Common myeloid progenitor, CD34-positive (primary cell): ENCODE measurements around the gene FNDC1. TPM values are rescaled to one million over a fixed set of nuclear protein-coding genes. Genes with fewer than 3 reads are reported as not detected.
"Not testable (repeated sequence)": the region's sequence is repeated elsewhere in the genome, so short reads cannot be mapped to it uniquely, and the experiment has no call there.

Experiments used
- CTCF ChIA-PET: fragments of 350-600 bp; sonication (Branson Sonifier 250); formaldehyde crosslinking; loops from one replicate; lab custom pipeline; 2021; ENCODE audit warnings: antibody characterized with exemption; lab: Charles Lee
- POLR2A ChIA-PET: fragments of 350-600 bp; sonication (Branson Sonifier 250); formaldehyde crosslinking; loops from one replicate; lab custom pipeline; 2021; ENCODE audit warnings: antibody characterized with exemption; lab: Charles Lee
- DNase-seq, 3 donors: peaks; one replicate each; pipeline versions ENCODE4 v3.0.0 to v3.0.0-alpha.2; 2013
- H3K27ac ChIP-seq, 2 experiments: 1 replicate in 1 of 2; 2 replicates in 1 of 2; pipeline ENCODE4 v1.7.0; 2013; ENCODE audit warnings: inconsistent platforms in 2 of 2, low read length in 2 of 2, mild to moderate bottlenecking in 2 of 2, low read depth in 1 of 2, moderate library complexity in 1 of 2; ENCODE audit not compliant: severe bottlenecking in 2 of 2, insufficient read depth in 1 of 2, poor library complexity in 1 of 2
- H3K27me3 ChIP-seq, 5 experiments: replicated peaks in 2 of 5; 1 replicate in 3 of 5; 2 replicates in 2 of 5; pipeline versions ENCODE4 v1.6.1 to v1.7.0; 2013; ENCODE audit warnings: low read length in 4 of 5, mild to moderate bottlenecking in 2 of 5, moderate library complexity in 2 of 5, inconsistent platforms in 1 of 5; ENCODE audit not compliant: insufficient read depth in 5 of 5, control insufficient read depth in 4 of 5
- H3K36me3 ChIP-seq, 4 experiments: 1 replicate in 2 of 4; 2 replicates in 2 of 4; pipeline versions ENCODE4 v1.6.1 to v1.7.0; 2013; ENCODE audit warnings: low read length in 3 of 4, control low read depth in 1 of 4, mild to moderate bottlenecking in 1 of 4; ENCODE audit not compliant: control insufficient read depth in 4 of 4, insufficient read depth in 4 of 4
- H3K4me1 ChIP-seq, 4 experiments: 1 replicate in 3 of 4; 2 replicates in 1 of 4; pipeline versions ENCODE4 v1.6.1 to v1.7.1; 2013; ENCODE audit warnings: low read length in 3 of 4, mild to moderate bottlenecking in 3 of 4, control low read depth in 1 of 4, inconsistent platforms in 1 of 4, moderate library complexity in 1 of 4; ENCODE audit not compliant: control insufficient read depth in 4 of 4, insufficient read depth in 4 of 4; ENCODE audit errors: control extremely low read depth in 1 of 4
- H3K4me3 ChIP-seq, 7 experiments: 1 replicate in 4 of 7; 2 replicates in 3 of 7; pipeline versions ENCODE4 v1.5.1 to v1.7.0; 2013; ENCODE audit warnings: mild to moderate bottlenecking in 7 of 7, low read length in 6 of 7, moderate library complexity in 6 of 7, inconsistent platforms in 2 of 7, low read depth in 2 of 7, control low read depth in 1 of 7; ENCODE audit not compliant: insufficient read depth in 4 of 7, control insufficient read depth in 1 of 7; ENCODE audit errors: extremely low read depth in 1 of 7
- H3K9me3 ChIP-seq, 5 experiments: 1 replicate in 4 of 5; 2 replicates in 1 of 5; pipeline versions ENCODE4 v1.6.1 to v1.7.1; 2013; ENCODE audit warnings: low read length in 4 of 5, mild to moderate bottlenecking in 2 of 5, inconsistent platforms in 1 of 5, low read depth in 1 of 5, moderate library complexity in 1 of 5; ENCODE audit not compliant: control insufficient read depth in 4 of 5, insufficient read depth in 2 of 5; ENCODE audit errors: control extremely low read depth in 1 of 5
- WGBS: methylation state at CpG from one replicate; pipeline ENCODE4 v1.1.5; 2013; ENCODE audit not compliant: insufficient coverage; 5-methylcytosine and 5-hydroxymethylcytosine counted together
- polyA plus RNA-seq: library from polyadenylated mRNA; unstranded; fragments of 120-200 nt; gene quantifications from one replicate; pipeline ENCODE4 v1.2.1, GENCODE V29; 2013

The FNDC1 gene
- 0.01 TPM for polyA plus RNA-seq

GRCh38 chr6:159169193-159169555 lies at the start of gene FNDC1:
FNDC1 (plus strand) TSS chr6:159169400; CDS start chr6:159169597, 197 bp downstream.
- 0% methylated on average over 35 of the region's 59 CpGs for WGBS
- peak; percentile 21 to 63 (median 53) for DNase-seq
- H3K4me3 ChIP-seq, result peak within 1 kb of the TSS; percentile 26 to 74 (median 56)
- no peaks in the 10 kb centered on the region for H3K9me3 ChIP-seq
- POLR2A ChIA-PET, result no interaction called here
- CTCF ChIA-PET, result no interaction called here
- peaks cover 0 to 18% (median 15%) of the 10 kb centered on the region in 4 experiments for H3K4me1 ChIP-seq
- H3K27me3 ChIP-seq, result peaks cover 22 to 88% (median 35%) of the 10 kb centered on the region in 5 experiments
- H3K27ac ChIP-seq, result no peak within 1 kb of the TSS
- H3K36me3 ChIP-seq, result no peaks in the 10 kb centered on the region

- POLR2A ChIA-PET, result no interaction called here
- CTCF ChIA-PET, result interaction anchor here (0.7 to 30.6 kb wide), 9 partner anchors 9 to 111 kb away, joined by 3 to 426 read pairs (median 6); partner anchors contain the start of genes RSPH3 and TAGAP
- DNase-seq, result no peak
- no peak overlapping the region for H3K4me3 ChIP-seq
- H3K9me3 ChIP-seq, result no peaks in the 10 kb centered on the region
- peaks cover 0 to 12% (median 9%) of the 10 kb centered on the region in 4 experiments for H3K4me1 ChIP-seq
- 83% methylated on average over 4 of the region's 7 CpGs for WGBS
- no peak overlapping the region for H3K27ac ChIP-seq
- H3K36me3 ChIP-seq, result no peaks in the 10 kb centered on the region
- H3K27me3 ChIP-seq, result no peaks in the 10 kb centered on the region
Observed at GRCh38 chr6:159119791-159120190, 49.4 kb upstream of the FNDC1 start.

GRCh38 chr6:159121486-159121885 lies 47.7 kb upstream of the FNDC1 start:
- H3K4me1 ChIP-seq, result peaks cover 0 to 12% (median 9%) of the 10 kb centered on the region in 4 experiments
- 98% methylated on average over 5 of the region's 5 CpGs for WGBS
- H3K4me3 ChIP-seq, result no peak overlapping the region
- no peak for DNase-seq
- H3K36me3 ChIP-seq, result no peaks in the 10 kb centered on the region
- POLR2A ChIA-PET, result no interaction called here
- no peak overlapping the region for H3K27ac ChIP-seq
- H3K9me3 ChIP-seq, result no peaks in the 10 kb centered on the region
- H3K27me3 ChIP-seq, result no peaks in the 10 kb centered on the region
- CTCF ChIA-PET, result interaction anchor here (1.5 to 30.6 kb wide), 3 partner anchors 8 to 112 kb away, joined by 8 to 426 read pairs (median 51); partner anchors contain the start of gene RSPH3

GRCh38 chr6:159122453-159122852 lies 46.7 kb upstream of the FNDC1 start:
- DNase-seq, result no peak
- no peaks in the 10 kb centered on the region for H3K27me3 ChIP-seq
- 100% methylated on average over 2 of the region's 4 CpGs for WGBS
- H3K36me3 ChIP-seq, result no peaks in the 10 kb centered on the region
- peaks cover 0 to 12% (median 9%) of the 10 kb centered on the region in 4 experiments for H3K4me1 ChIP-seq
- ChIA-PET POLR2A (no interaction called here), CTCF (interaction anchor here (1.5 to 30.6 kb wide), 4 partner anchors 9 to 113 kb away, joined by 7 to 426 read pairs (median 30); partner anchors contain the start of gene RSPH3)
- H3K9me3 ChIP-seq, result no peaks in the 10 kb centered on the region
- H3K27ac ChIP-seq, result no peak overlapping the region
- H3K4me3 ChIP-seq, result no peak overlapping the region

- WGBS, result no CpG with 5 or more reads among the region's 2 CpGs
- ChIA-PET CTCF (interaction anchor here (1.0 to 30.6 kb wide), 3 partner anchors 12 to 115 kb away, joined by 4 to 426 read pairs (median 51); partner anchors contain the start of gene RSPH3), POLR2A (interaction anchor here (1.0 kb wide), 1 partner anchor 16 kb away, joined by 5 read pairs; no protein-coding TSS in a partner anchor)
- not testable (repeated sequence) for H3K36me3 ChIP-seq, H3K27ac ChIP-seq, H3K4me3 ChIP-seq, DNase-seq, H3K9me3 ChIP-seq, H3K27me3 ChIP-seq
- H3K4me1 ChIP-seq, result peaks cover 0 to 12% (median 9%) of the 10 kb centered on the region in 4 experiments
Observed at GRCh38 chr6:159123831-159124230, 45.4 kb upstream of the FNDC1 start.

- H3K27ac ChIP-seq, result no peak overlapping the region
- H3K27me3 ChIP-seq, result no peaks in the 10 kb centered on the region
- H3K4me3 ChIP-seq, result no peak overlapping the region
- DNase-seq, result peak in 2 of 3 donors; percentile 42 to 49
- no peaks in the 10 kb centered on the region for H3K36me3 ChIP-seq
- CTCF ChIA-PET, result interaction anchor here (0.6 to 30.6 kb wide), 5 partner anchors 10 to 116 kb away, joined by 3 to 426 read pairs (median 4); partner anchors contain the start of genes RSPH3 and TAGAP
- no CpG with 5 or more reads among the region's 5 CpGs for WGBS
- H3K9me3 ChIP-seq, result no peaks in the 10 kb centered on the region
- POLR2A ChIA-PET, result no interaction called here
- peaks cover 0 to 2% (median 1%) of the 10 kb centered on the region in 4 experiments for H3K4me1 ChIP-seq
Observed at GRCh38 chr6:159125014-159125609, 44.1 kb upstream of the FNDC1 start.

- WGBS, result 92% methylated on average over 4 of the region's 5 CpGs
- Histone ChIP-seq H3K4me3 (no peak overlapping the region), H3K9me3 (no peaks in the 10 kb centered on the region), H3K27me3 (no peaks in the 10 kb centered on the region), H3K4me1 (no peaks in the 10 kb centered on the region), H3K36me3 (no peaks in the 10 kb centered on the region), H3K27ac (no peak overlapping the region)
- ChIA-PET POLR2A (no interaction called here), CTCF (interaction anchor here (1.0 to 30.6 kb wide), 7 partner anchors 9 to 117 kb away, joined by 4 to 426 read pairs (median 8); partner anchors contain the start of gene RSPH3)
- DNase-seq, result no peak
Observed at GRCh38 chr6:159125951-159126352, 43.2 kb upstream of the FNDC1 start.
